ENCODE measurements around the gene RBBP8NL.
A peak's percentile ranks its signal among the peaks of the same experiment; 100 is the strongest.
"Not testable (repeated sequence)": the region's sequence is repeated elsewhere in the genome, so short reads cannot be mapped to it uniquely, and the experiment has no call there.

RBBP8NL gene

DNA sequence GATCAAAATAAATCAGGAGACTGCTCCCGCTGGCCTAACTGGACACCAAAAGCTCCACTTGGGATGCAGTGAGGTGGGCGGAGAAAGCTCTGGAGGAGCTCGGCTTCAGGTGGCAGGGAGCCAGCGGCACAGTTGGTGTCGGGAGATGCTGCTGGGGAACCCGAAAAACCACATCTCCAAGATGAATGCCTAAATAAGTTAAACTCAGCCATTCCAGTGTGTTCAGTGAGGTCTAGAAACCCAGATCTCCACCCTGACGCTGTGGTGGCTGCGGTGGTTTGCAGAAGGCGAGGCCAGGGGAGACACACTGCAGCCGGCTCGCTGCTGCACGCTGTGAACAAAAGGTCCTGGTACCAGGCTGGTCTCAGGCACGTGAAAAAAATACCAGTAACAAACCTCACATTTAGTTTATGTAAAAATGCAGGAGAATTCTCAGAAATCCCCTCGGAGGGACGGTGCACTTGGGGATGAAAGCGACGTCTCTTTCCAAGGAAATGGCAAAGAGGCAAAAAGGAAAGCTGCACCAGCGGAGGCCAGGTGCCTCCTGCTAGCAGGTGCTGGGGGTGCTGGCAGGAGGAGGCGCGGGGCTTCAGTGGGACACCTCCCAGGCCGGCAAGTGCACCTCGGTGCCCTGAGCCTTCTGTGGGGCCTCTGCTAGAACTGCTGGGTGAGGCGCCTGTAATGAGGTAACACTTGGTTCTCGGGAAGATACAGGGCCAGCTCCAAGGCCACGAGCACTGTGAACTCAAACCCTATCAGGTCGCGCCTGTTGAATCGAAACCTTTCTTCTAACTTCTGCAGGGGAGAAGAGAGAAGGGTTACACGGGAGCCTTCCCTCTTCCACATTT is 36.8 kb downstream of the RBBP8NL start:
- no peak for DNase-seq

DNA sequence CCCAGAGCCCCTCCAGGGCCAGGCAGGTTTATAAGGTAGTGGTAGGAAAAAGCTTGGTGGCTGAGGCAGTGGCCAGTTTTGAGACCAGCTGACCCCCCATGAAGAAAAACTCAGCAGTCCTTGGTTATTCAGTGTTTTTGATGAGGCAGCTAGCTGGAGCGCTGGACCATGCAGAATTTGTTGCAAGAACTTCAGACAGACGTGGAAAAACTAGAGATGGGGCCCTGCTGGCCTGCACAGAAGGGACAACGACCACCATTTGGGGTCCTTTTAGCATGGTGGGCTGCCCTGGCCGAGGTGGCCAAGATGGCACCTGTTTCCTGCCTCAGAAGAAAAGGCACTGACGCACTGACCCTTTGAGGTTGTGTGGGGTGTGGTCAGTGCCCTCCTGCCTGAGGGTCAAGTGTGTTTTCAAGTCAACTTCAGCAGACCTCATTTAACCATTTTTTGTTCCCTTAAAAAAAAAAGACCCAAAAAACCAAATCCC is 37.7 kb downstream of the RBBP8NL start:
- no peak for DNase-seq

DNA sequence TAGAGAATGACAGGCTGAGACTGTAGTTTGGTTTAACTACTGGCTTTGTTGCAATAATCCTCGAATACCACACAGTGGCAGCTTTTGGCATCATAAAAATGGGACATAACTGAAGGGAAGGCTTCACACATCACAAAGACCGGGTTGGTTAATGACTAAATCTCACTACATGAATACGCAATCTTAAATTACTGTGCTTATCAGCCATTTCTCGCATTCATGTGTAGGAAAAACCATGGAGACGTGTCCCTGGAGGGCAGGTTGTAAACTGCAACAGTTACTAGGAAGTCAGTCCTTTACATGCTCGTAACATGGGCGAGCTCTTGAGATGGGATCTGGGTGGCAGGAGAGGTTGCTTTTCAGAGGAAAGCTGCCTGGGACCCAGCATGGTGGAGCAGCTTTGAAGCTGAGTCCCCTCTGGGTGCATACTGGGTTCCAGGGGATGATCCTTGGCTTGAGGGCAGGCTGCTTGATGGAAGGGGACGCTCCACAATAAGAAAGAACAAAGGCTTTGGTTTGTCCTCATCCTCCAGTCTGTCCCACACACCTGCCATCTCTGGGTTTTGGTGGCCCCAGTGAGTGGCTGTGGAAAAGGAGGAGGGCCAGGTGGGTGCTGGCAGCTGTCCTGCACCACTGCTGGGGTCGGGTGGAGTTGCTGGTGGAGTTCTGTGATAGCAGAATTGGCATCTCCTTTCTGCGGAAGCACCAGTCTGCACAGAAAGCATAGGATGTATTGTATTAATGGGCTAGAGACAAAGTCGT is 38.3 kb downstream of the RBBP8NL start:
- DNase-seq, result no peak

DNA sequence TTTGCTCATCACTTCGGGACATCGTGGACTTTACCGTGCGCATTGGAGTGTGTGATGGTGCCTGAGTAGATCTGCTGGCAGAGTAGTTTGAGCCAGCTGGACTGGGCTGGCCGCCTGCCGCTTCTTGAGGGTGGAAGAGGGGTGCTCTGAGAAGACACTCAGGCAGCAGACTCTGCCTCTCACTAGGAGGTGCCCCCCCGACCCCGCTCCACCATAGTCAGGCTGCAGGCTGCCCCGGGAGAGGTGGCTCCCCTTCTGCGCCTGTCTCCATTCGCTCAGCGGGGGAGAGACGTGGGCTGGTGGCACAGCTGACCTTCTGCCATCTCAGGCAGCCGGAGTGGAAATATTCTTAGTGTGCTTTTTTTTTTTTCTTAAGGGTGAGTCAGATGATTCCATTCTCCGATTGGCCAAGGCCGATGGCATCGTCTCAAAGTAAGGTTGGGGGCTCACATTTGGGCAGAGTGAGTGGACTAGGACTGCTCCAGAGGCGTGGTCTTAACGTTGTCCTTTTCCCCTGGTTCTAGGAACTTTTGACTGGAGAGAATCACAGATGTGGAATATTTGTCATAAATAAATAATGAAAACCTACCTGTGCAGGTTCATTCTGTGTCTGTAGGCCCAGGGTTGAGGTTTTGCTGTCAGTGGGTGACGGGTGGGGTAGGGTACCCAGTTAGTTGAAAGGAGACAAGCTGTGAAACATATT is 39.3 kb downstream of the RBBP8NL start:
- DNase-seq, result no peak

DNA sequence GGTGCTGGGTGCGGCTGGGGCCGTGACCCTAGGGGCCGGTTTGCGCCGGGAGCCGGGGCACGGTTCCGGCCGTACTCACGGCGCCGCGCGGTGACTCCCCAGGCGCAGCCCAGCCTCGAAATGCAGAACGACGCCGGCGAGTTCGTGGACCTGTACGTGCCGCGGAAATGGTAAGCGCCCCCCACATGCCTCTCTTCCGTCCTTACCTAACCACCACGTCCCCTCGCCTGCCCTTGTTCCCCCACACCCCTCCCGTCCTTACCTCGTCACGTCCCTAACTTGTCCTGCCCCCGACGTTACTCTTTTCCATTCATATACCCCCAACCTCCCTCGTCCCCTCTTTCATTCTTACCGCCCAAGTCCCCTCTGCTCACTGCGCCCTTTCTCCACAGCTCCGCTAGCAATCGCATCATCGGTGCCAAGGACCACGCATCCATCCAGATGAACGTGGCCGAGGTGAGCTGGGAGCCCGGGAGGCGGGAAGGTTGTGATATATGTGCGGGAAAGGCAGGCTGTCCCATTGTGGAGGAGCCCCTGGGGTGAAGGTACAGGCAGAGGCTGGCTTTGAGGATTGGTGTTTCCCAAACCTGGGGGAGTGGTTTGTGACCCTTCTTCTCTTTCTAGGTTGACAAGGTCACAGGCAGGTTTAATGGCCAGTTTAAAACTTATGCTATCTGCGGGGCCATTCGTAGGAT is 40.0 kb downstream of the RBBP8NL start:
- DNase-seq, result no peak

DNA sequence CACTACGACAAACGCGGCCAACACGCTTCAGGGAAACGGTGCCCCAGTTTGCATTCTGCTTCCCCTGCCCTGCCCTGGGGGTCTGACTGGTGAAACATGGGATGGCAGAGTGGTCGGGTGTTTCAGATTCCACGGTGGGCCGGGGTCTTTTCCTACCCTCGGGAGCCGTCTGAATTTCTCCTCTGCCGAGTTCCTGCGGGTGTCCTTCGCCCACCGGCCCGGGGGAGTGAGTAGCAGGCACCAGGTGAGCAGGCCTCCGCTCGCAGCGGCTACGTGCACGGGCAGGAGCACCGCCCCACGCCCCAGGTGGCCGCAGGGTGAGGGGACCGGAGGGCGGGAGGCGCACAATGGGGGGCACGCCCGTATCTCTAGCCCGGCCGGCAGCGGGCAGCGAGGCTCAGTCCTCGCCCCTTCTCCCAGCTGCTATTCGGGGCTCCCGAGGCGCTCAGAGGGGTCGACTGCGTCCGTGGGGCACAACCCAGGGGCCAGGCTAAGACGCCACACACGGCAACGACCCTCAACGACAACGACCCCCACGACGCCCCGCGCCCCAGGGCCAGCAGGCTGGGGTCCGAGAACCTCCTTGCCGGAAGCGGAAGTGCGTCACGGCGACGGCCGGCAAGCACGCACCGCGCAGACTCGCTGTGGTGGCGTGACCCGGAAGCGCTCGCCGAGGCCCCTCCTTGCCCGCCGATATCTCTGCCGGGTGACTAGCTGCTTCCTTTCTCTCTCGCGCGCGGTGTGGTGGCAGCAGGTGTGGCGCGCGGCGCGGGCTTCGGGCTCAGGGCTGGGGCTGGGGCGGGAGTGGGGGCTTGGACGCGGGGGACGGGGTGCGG is 40.7 kb downstream of the RBBP8NL start, which contains the start of gene RPS21:
Gene RPS21, plus strand, starts transcription at position 721 of the 836 bp plus-strand sequence. CDS start 236 bp downstream, outside the sequence.
- peak; percentile 87 for DNase-seq

DNA sequence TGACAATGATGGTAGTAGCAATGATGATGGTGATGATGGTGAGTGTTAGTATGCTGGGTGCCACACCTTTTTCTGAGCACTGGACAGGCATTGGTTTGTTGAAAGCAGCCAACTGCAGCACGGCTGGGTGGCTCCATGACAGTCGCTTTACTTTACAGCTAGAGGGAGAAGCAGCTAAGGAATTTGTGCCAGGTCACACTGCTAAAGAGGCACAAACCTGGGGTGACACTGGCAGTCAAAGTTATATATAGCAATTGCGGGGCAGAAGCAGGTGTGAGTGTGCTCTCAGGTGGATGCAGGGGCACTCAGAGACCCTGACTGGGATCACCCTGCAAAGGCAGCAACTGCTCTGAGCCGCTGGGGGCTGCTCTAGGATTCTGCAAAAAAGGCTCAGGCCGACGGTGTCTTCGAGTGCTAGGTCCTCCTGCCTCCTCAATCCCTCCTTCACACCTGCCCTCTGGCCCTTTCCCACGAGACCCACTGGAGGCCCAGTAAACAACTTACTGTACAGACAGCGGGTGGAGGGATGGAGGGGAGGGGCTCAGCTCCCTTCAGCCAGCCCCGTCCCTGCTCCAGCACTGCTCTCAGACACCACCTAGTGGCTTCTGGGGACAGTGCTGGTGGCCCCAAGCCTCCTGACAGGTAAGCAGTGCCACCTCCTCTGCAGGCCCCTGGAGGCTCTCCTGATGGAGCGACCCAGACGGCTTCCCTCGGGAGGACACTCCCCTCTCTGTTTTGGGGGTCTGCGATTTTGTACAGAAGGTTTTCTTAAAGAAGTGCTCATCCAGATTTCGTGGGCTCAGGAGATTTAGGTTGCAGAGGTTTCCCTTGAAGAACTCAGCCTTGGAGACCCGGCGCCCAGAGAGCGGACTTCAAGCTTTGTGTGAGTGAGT is 44.8 kb downstream of the RBBP8NL start:
- peak; percentile 40 for DNase-seq

DNA sequence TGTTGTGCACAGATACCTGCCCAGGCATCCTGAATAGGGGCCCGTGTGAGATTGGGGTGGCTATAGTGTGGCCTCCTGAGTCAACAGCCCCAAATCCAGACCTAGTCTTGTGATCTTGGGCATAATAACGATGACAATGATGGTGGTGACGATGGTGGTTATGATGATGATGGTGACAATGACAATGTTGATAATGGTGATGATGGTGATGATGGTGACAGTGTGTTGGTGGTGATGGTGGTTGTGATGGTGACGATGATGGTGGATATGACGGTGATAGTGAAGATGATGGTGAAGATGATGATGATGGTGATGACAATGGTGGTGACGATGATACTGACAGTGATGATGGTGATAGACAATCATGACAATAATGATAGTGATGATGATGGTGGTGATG is 45.5 kb downstream of the RBBP8NL start:
- DNase-seq, result no peak

DNA sequence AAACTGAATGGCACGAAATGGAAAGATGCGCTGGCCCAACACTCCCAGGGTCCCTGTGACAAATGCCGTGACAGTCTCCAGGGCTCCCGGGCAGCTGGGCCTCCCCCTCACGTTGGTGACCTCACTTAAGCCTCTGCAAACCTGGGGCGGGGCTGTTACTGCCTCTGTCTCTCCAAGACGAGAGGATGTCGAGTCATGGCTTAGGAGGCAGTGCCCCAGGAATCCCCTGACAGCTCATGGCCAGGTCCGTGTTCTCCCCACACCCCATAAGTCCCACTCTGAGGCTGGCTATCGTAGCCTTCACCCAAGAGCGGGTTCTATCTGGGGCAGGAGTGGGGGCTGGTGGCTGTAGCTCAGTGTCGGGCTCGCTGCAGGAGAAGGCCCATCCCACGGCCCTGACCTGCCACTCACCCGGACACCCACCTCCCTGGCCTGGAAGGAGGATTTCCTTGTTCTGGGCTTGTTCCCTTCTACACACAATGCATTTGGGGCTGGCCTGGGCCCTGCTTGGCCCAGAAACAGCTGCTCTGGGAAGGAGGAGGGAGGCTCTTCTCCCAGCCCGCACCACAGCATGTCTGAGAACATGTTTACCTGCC is 46.0 kb downstream of the RBBP8NL start:
- peak; percentile 21 for DNase-seq

DNA sequence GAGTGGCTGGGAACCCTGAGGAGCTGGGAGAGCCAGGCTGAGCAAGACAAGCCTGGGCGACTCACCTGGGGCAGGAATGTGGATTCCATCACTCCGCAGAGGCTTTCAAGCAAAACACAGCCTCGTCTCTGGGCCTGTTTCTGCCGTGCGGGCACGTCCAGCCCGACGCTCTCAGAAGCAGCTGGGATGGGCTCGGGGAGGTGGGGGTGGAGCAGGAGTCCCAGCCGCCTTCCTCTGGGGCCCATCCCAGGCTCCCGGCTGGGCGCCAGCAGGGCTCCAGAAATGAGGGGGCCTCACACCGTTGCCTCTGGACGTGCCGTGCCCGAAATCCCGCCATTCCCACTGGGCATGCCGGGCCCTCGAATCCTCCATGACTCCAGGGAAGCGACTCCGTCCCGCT is 49.1 kb downstream of the RBBP8NL start:
- DNase-seq, result no peak

DNA sequence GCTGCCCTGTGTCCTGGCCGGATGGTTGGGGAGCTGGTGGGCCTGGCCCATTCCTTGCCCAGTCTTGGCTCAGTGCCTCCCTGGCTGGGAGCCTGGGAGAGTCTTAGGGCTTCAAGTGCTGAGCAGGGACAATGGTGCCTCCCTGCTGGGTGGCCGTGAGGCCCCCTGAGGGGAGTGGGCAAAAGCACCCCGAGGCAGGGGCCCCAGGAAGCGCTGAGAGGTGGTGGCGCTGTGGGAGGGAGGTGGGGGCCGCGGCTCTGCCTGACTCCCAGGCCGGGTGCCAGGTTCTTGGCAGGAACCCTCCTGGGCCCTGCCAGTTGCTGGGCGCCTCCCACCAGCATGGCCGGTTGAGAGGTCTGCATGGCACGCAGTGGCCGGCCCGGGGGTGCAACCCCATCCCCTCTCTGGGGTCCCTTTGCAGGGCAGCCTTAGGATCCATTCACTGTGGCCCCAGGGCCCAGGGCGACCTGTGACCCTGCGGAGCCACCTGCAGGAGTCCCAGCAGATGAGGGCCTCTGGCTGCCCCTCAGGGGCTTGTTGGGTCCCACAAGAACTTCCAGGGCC is 49.6 kb downstream of the RBBP8NL start:
- DNase-seq, result no peak

DNA sequence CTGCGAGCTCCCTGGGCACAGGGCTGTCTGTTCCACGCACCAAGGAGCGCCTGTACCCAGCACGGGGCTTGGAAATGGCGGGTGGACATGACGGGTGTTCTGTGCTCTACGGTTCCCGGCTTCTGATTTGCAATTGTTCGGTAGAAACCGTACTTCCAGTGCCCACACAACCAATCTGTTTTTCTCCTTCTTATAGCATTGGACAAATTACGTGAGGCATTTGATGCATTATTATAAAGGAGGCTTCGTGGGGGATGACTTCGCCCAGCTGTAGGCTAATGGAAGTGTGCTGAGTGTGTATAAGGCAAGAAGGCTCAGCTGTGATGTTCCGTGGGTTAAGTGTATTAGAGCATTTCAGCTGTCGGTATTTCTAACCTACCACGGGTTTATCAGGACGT is 50.3 kb downstream of the RBBP8NL start:
- DNase-seq, result no peak

DNA sequence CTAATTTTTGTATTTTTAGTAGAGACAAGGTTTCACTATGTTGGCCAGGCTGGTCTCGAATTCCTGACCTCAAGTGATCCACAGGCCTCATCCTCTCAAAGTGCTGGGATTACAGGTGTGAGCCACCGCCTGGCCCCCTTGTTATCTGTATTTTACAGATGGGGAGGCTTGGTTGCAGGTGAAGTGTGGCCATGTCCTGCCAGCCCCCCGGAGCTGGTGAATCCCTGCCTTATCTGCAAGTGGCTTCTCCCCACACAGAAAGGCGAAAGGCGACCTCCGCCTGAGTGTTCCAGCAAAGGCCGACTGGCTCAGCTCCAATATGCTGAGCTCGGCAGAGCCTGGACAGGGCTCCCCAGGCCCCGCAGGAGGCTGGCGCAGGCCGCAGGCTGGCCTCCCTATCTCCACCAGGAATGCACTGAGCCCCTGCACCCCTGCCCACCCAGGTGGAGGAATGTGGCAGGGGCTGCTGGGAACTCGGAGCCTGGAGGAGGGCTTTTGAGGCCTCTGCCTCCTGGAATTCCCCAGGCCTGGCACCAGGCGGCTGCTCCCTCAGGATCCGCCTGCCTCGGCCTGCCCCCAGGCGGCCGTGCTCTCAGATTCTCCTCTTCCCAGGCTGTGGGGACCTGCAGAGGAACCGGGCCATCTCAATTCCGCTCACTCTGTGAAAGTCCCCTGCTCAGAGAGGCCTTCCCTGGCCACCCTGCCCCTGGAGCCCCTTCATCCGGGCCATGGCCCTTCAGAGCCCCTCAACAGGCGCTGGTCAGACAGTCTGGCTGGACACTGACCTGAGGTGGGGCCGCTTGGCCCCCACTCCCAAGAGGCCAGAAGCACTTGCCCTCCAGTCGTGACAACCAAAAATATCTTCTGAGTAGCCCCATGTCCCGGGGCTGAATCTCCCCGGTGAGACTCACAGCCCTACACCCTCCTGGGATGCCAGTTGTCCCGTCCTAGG is 51.0 kb downstream of the RBBP8NL start:
- DNase-seq, result no peak

DNA sequence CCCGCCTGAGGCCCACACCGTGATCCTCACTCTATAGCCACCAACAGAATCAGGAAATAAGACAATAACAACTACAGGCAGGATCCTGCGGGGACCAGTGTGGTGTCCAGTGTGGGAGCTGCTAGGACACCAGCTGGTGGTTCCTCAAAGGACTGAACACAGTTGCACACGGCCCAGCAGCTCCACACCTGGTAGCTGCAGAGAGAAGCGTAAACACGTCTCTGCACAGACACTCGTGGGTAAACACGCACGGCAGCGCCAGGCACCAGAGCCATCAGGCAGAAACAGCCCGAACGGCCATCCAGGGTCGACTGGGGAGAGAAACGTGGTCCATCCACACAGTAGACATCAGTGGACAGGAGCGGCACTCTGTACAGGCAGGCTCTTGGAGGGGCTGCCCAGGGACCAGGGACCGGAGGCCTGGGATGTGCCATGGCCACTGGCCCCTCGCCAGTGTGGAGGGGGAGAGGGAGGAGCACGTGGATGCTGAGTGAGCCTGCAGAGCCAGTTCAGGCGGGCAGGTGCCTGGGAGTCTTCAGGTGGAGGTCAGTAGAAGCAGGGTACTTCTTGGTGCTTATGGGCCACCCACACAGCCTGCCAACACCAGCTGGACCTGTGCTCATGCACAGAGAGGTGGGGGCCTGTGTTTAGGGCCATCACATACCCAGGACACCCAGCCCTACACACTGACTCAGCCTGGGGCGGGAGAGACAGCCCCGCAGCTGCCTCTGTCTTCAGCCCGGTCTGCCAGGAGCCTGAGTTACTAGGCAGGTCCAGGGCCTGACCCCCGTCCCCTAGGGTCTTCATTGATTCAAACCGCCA is 52.8 kb downstream of the RBBP8NL start:
- DNase-seq, result no peak

DNA sequence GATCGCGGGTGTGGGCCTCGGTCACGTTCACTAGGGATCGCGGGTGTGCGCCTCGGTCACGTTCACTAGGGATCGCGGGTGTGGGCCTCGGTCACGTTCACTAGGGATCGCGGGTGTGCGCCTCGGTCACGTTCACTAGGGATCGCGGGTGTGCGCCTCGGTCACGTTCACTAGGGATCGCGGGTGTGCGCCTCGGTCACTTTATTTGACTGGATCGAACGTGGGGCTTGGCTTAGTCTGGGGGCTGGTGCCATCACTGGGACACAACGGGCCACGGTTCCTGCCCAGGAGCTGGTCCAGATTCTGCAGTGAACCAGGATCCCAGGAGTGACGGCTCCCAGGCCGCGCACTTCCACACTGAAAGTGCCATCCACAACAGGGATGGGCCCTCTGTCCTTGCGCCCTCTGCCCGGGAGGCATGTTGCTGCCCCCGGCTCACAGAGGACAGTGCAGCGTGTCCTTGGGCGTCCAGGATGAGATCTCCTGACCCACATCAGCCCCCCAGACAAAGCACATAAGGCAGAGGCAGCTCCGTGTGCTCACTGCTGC is 53.6 kb downstream of the RBBP8NL start:
- not testable (repeated sequence) for DNase-seq

DNA sequence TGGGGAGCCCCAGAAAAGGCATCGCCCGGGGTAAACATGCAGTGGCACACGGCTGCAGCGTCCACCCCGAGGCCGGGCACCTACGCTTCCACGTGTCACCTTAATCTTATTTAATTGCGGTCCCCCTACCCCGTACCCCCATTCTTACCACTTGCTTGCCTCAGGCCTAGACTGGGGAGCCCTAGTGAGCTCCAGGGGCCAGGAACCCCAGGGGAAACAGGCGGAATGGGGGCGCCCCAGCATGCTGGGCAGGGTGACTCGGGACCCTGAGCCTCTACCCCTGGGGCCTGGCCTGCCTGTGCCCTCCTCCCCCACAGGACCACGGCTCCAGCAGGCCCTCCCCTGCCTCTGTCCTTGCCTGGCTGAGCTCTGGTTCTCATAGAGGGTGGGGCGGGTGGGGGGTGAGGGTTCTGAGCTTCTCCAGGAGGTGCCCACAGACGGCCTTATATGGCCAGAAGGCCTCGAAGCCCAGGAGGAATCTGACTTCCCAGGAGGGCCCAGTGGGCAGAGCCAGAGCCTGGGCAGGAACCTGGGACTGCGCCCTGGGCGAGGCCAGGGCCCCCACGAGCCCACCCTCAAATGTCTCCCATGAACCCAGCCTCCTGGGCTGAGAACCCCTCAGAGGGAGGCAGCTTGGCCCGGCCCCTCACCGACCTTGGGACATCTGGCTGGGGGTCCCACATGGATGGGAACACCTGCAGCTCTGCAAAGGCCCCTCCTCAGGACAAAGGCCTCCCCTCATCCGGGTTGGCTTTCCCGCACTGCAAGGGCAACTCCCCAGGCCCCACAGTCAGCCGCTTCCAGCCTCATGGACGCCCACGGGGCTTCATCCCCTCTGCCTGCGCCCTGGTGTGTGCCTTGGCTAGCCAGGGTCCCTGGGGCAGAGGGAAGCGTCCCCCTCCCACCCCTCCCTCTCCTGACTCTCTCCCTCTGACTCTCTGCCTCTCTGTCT is 55.0 kb downstream of the RBBP8NL start:
- DNase-seq, result no peak

Measured in HCEC 1CT (cell line).